Measurements from ENCODE around the gene SLC10A6. TPM values are rescaled to one million over a fixed set of nuclear protein-coding genes. Genes with fewer than 3 reads are reported as not detected.

Gene SLC10A6
- total RNA-seq, 2 experiments from 2014 or later = not detected

DNA sequence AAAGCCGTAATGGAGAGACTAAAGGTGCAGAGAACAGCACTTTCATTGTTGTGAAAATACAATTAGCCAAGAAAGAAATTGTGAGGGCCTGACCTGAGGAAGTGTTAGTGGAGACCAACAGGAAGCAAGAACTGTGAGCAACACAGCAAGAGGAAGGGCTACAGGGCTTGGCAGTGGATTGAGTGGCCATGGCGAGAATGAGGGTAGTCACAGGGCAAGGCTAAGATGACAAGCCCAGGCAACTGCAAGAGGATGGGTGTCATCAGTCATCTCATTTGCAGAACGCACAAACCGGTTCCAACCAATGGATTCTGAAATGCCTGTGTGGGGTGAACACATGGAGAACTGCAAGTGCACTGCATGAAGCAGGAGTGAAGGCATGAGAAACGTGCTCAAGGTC lies 3.6 kb downstream of the SLC10A6 start:
- DNase-seq (no peak), ATAC-seq (ENCODE audit: poor library complexity) (no peak)
- intact Hi-C loops (cut with DNase I, micrococcal nuclease) = no loop called here
- POLR2A ChIA-PET = no interaction called here
- Mint-ChIP-seq H3K36me3 (ENCODE audit: low read depth) (no peaks in the 10 kb centered on the region), H3K9me3 (no peaks in the 10 kb centered on the region), H3K27me3 (peaks cover 4% of the 10 kb centered on the region), H3K4me3 (no peak overlapping the region), H3K27ac (no peak overlapping the region), H3K4me1 (ENCODE audit: low read depth) (no peaks in the 10 kb centered on the region)
- Histone ChIP-seq H3K9me3 (ENCODE audit: control insufficient read depth in 1 of 2, insufficient read depth in 1 of 2, low read length in 2 of 2) (no peaks in the 10 kb centered on the region), H3K27ac (ENCODE audit: low read depth in 1 of 2, low read length in 2 of 2) (no peak overlapping the region), H3K4me3 (ENCODE audit: low read length) (no peak overlapping the region), H3K36me3 (ENCODE audit: insufficient read depth, low read length) (no peaks in the 10 kb centered on the region), H3K27me3 (ENCODE audit: control insufficient read depth in 1 of 2, insufficient read depth in 2 of 2, low read length in 2 of 2) (peaks cover 0 to 7% of the 10 kb centered on the region in 2 experiments), H3K4me1 (ENCODE audit: insufficient read depth, low read length) (no peaks in the 10 kb centered on the region)
- CTCF ChIA-PET = no interaction called here
- TF ChIP-seq, protein P1, sequence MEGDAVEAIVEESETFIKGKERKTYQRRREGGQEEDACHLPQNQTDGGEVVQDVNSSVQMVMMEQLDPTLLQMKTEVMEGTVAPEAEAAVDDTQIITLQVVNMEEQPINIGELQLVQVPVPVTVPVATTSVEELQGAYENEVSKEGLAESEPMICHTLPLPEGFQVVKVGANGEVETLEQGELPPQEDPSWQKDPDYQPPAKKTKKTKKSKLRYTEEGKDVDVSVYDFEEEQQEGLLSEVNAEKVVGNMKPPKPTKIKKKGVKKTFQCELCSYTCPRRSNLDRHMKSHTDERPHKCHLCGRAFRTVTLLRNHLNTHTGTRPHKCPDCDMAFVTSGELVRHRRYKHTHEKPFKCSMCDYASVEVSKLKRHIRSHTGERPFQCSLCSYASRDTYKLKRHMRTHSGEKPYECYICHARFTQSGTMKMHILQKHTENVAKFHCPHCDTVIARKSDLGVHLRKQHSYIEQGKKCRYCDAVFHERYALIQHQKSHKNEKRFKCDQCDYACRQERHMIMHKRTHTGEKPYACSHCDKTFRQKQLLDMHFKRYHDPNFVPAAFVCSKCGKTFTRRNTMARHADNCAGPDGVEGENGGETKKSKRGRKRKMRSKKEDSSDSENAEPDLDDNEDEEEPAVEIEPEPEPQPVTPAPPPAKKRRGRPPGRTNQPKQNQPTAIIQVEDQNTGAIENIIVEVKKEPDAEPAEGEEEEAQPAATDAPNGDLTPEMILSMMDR (IDR thresholded peaks at IDR 0.05) = no peak

DNA sequence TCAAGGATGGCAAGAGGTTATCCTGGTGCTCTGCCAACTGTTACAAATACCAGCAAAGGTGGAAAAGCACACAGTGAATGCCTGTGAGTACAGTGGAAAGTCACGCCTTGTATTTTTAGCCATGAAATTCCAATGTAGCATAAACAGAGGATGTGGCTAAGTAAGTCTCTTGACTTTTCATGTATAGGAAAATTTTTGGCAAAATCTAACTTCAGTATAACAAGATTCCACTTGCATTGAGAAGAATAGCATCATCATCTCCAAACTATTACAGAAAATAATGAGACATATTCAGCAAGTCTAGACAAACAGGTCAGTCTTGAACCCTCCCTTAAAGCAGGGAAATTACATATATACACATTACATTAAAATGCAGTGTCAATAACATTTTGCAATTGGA lies 7.9 kb downstream of the SLC10A6 start:
- H3K36me3 Mint-ChIP-seq (ENCODE audit: low read depth) = no peaks in the 10 kb centered on the region
- intact Hi-C loops (cut with DNase I, micrococcal nuclease) = no loop called here
- no peak for ATAC-seq (ENCODE audit: poor library complexity)

DNA sequence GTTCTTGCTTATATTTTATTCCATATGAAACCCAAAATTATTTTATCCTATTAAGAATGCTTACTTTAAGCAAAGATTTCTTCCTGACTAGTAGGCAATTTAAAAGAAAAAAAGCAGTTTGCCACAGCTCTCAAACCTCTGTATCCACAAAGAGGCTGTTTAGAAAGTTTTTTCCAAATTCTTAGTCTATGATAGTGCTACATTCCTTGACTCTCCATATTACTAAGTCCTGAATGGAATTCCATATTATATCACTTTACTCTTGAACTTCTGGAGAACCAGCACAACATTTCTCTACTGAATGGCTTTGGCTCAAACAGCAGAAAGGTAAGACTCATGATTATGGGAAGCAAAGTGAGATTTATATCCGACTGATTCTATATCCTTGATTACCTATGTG lies 8.3 kb downstream of the SLC10A6 start:
- Mint-ChIP-seq H3K36me3 (ENCODE audit: low read depth) (no peaks in the 10 kb centered on the region), H3K27me3 (peaks cover 4% of the 10 kb centered on the region), H3K4me1 (ENCODE audit: low read depth) (no peaks in the 10 kb centered on the region), H3K4me3 (no peak overlapping the region), H3K9me3 (no peaks in the 10 kb centered on the region), H3K27ac (no peak overlapping the region)
- intact Hi-C loops (cut with DNase I, micrococcal nuclease) = no loop called here
- Histone ChIP-seq H3K36me3 (ENCODE audit: insufficient read depth, low read length) (no peaks in the 10 kb centered on the region), H3K4me1 (ENCODE audit: insufficient read depth, low read length) (no peaks in the 10 kb centered on the region), H3K27ac (ENCODE audit: low read depth in 1 of 2, low read length in 2 of 2) (no peak overlapping the region), H3K9me3 (ENCODE audit: control insufficient read depth in 1 of 2, insufficient read depth in 1 of 2, low read length in 2 of 2) (no peaks in the 10 kb centered on the region), H3K4me3 (ENCODE audit: low read length) (no peak overlapping the region), H3K27me3 (ENCODE audit: control insufficient read depth in 1 of 2, insufficient read depth in 2 of 2, low read length in 2 of 2) (no peaks in the 10 kb centered on the region)
- ChIA-PET POLR2A (no interaction called here), CTCF (no interaction called here)
- no peak for DNase-seq
- no peak for ATAC-seq (ENCODE audit: poor library complexity)
- TF ChIP-seq, protein P1 (IDR thresholded peaks at IDR 0.05) = no peak

More for the DNA sequence above, 7.9 kb downstream of the SLC10A6 start:
- Histone ChIP-seq H3K27ac (ENCODE audit: low read depth in 1 of 2, low read length in 2 of 2) (no peak overlapping the region), H3K9me3 (ENCODE audit: control insufficient read depth in 1 of 2, insufficient read depth in 1 of 2, low read length in 2 of 2) (no peaks in the 10 kb centered on the region), H3K4me1 (ENCODE audit: insufficient read depth, low read length) (no peaks in the 10 kb centered on the region), H3K4me3 (ENCODE audit: low read length) (no peak overlapping the region), H3K36me3 (ENCODE audit: insufficient read depth, low read length) (no peaks in the 10 kb centered on the region), H3K27me3 (ENCODE audit: control insufficient read depth in 1 of 2, insufficient read depth in 2 of 2, low read length in 2 of 2) (no peaks in the 10 kb centered on the region)
- H3K27me3 Mint-ChIP-seq = peaks cover 4% of the 10 kb centered on the region
- CTCF ChIA-PET = no interaction called here
- DNase-seq = no peak
- no peak overlapping the region for H3K4me3 Mint-ChIP-seq
- TF ChIP-seq, protein P1 (IDR thresholded peaks at IDR 0.05) = no peak
- POLR2A ChIA-PET = no interaction called here
- H3K27ac Mint-ChIP-seq = no peak overlapping the region
- no peaks in the 10 kb centered on the region for H3K4me1 Mint-ChIP-seq (ENCODE audit: low read depth)
- H3K9me3 Mint-ChIP-seq = no peaks in the 10 kb centered on the region
